GM23338 (cell line): ENCODE measurements around the gene RGS19. TPM values are rescaled to one million over a fixed set of nuclear protein-coding genes. Genes with fewer than 3 reads are reported as not detected.
A peak's percentile ranks its signal among the peaks of the same experiment; 100 is the strongest.

Source experiments
- ATAC-seq: fragments of 200-7000 bp; cut with Tn5 transposase; 3 replicates; pipeline ENCODE4 v1.9.1; 2020
- DNase-seq: peaks from one replicate; pipeline ENCODE4 v3.0.0-alpha.2; 2015; ENCODE audit warnings: low spot score
- H2AFZ ChIP-seq: fragments of 200-600 bp; sonication (generic); 2 replicates; pipeline ENCODE4 v1.8.0; 2016; ENCODE audit warnings: antibody characterized with exemption, mild to moderate bottlenecking, moderate library complexity
- H3F3A ChIP-seq: fragments of 200-600 bp; sonication (generic); replicated peaks from 2 replicates; pipeline ENCODE4 v1.8.0; 2017; ENCODE audit warnings: antibody characterized with exemption, mixed run types, low read depth
- H3K27ac ChIP-seq: fragments of 200-600 bp; sonication (generic); 2 replicates; pipeline ENCODE4 v1.6.1; 2016; ENCODE audit warnings: low read depth
- H3K27me3 ChIP-seq: fragments of 200-600 bp; sonication (generic); 2 replicates; pipeline ENCODE4 v1.8.0; 2016; ENCODE audit warnings: mild to moderate bottlenecking, mixed run types, moderate library complexity; ENCODE audit not compliant: insufficient read depth
- H3K36me3 ChIP-seq: fragments of 200-600 bp; sonication (generic); 2 replicates; pipeline ENCODE4 v1.8.0; 2016; ENCODE audit warnings: mild to moderate bottlenecking; ENCODE audit not compliant: insufficient read depth
- H3K4me1 ChIP-seq: fragments of 200-600 bp; sonication (generic); 2 replicates; pipeline ENCODE4 v1.8.0; 2016; ENCODE audit warnings: mild to moderate bottlenecking, moderate library complexity; ENCODE audit not compliant: insufficient read depth
- H3K4me2 ChIP-seq: fragments of 200-600 bp; sonication (generic); 2 replicates; pipeline ENCODE4 v1.7.1; 2017; ENCODE audit warnings: mixed run types
- H3K4me3 ChIP-seq: fragments of 200-600 bp; sonication (generic); 2 replicates; pipeline ENCODE4 v1.6.1; 2016; ENCODE audit warnings: mixed run types
- H3K79me2 ChIP-seq: fragments of 200-600 bp; sonication (generic); replicated peaks from 2 replicates; pipeline ENCODE4 v1.8.0; 2017; ENCODE audit warnings: mild to moderate bottlenecking; ENCODE audit not compliant: insufficient read depth
- H3K9me2 ChIP-seq: fragments of 200-600 bp; sonication (generic); 2 replicates; pipeline ENCODE4 v1.8.0; 2017; ENCODE audit not compliant: insufficient read depth
- H4K20me1 ChIP-seq: fragments of 200-600 bp; sonication (generic); replicated peaks from 2 replicates; pipeline ENCODE4 v1.8.0; 2017; ENCODE audit warnings: mild to moderate bottlenecking; ENCODE audit not compliant: insufficient read depth
- H3K27ac Mint-ChIP-seq: 2 replicates; pipeline ENCODE4 v1.8.0; 2020; ENCODE audit warnings: inconsistent platforms, mild to moderate bottlenecking, moderate library complexity, mixed read lengths
- H3K27me3 Mint-ChIP-seq: 3 replicates; pipeline ENCODE4 v1.8.0; 2022; ENCODE audit warnings: low read depth, mild to moderate bottlenecking, moderate library complexity, mixed read lengths, inconsistent platforms; ENCODE audit not compliant: insufficient read depth, poor library complexity
- H3K36me3 Mint-ChIP-seq: 3 replicates; pipeline ENCODE4 v1.8.0; 2021; ENCODE audit warnings: low read depth, mild to moderate bottlenecking, inconsistent platforms, moderate library complexity, mixed read lengths
- H3K4me1 Mint-ChIP-seq: 3 replicates; pipeline ENCODE4 v1.8.0; 2020; ENCODE audit warnings: mild to moderate bottlenecking, inconsistent platforms, mixed read lengths
- H3K4me3 Mint-ChIP-seq: 3 replicates; pipeline ENCODE4 v1.8.0; 2021; ENCODE audit warnings: moderate library complexity, mild to moderate bottlenecking, inconsistent platforms, mixed read lengths
- H3K9me3 Mint-ChIP-seq: 3 replicates; pipeline ENCODE4 v1.8.0; 2020; ENCODE audit warnings: moderate library complexity, mild to moderate bottlenecking, inconsistent platforms, mixed read lengths
- CREB1 ChIP-seq: fragments of 250-450 bp; sonication (Bioruptor Pico); IDR thresholded peaks from 2 replicates; pipeline ENCODE4 v1.5.0; 2020; ENCODE audit warnings: low read depth, mild to moderate bottlenecking, moderate library complexity
- ETS1 ChIP-seq: IDR thresholded peaks from 2 replicates; pipeline ENCODE4 v1.6.1; 2016; ENCODE audit warnings: antibody characterized with exemption
- EZH2 ChIP-seq: fragments of 200-600 bp; sonication (generic); IDR thresholded peaks from one replicate; pipeline ENCODE4 v1.8.0; 2017; ENCODE audit warnings: antibody characterized with exemption, mild to moderate bottlenecking, low read depth; ENCODE audit not compliant: unreplicated experiment
- EZH2phosphoT487 ChIP-seq: fragments of 200-600 bp; sonication (generic); IDR thresholded peaks from one replicate; pipeline ENCODE4 v1.8.1; 2018; ENCODE audit warnings: antibody characterized with exemption; ENCODE audit not compliant: unreplicated experiment
- REST ChIP-seq: IDR thresholded peaks from one replicate; pipeline ENCODE4 v1.6.1; 2018; ENCODE audit warnings: antibody characterized with exemption; ENCODE audit not compliant: unreplicated experiment
- STAT1 ChIP-seq: IDR thresholded peaks from one replicate; pipeline ENCODE4 v1.6.1; 2016; ENCODE audit warnings: antibody characterized with exemption; ENCODE audit not compliant: unreplicated experiment
- ZNF114 ChIP-seq: fragments of 250-450 bp; sonication (Bioruptor Pico); IDR thresholded peaks from 2 replicates; pipeline ENCODE4 v1.5.0; 2020; ENCODE audit warnings: mild to moderate bottlenecking, moderate library complexity
- ZNF331 ChIP-seq: fragments of 250-450 bp; sonication (Bioruptor Pico); IDR thresholded peaks from 2 replicates; pipeline ENCODE4 v1.5.0; 2020; ENCODE audit warnings: low read depth, mild to moderate bottlenecking, moderate library complexity
- ZNF462 ChIP-seq: fragments of 250-450 bp; sonication (Bioruptor Pico); IDR thresholded peaks from 2 replicates; pipeline ENCODE4 v1.5.0; 2020; ENCODE audit warnings: mild to moderate bottlenecking, moderate library complexity
- polyA plus RNA-seq: library from polyadenylated mRNA; unstranded; fragments of >200 nt; fragmentation: Nextera tagmentation; extraction: Ambion mirVana; gene quantifications from 2 replicates; pipeline ENCODE4 v1.2.1, GENCODE V29; 2016
- total RNA-seq: library from RNA; depleted of rRNA; stranded (reverse); fragments of >200 nt; shearing (Covaris generic); gene quantifications from 2 replicates; pipeline ENCODE4 v1.2.3, GENCODE V29; 2014

RGS19 gene
- total and polyA plus RNA-seq, 2 experiments from 2014 or later = 13.1 to 19.7 TPM

GRCh38 chr20:64065974-64066343, 13.4 kb downstream of the RGS19 start:
- TF ChIP-seq ZNF331 (CRISPR knock-in tag) (no peak), EZH2 (no peak), REST (no peak), EZH2phosphoT487 (no peak)

GRCh38 chr20:64065062-64065973, 14.0 kb downstream of the RGS19 start:
- Mint-ChIP-seq H3K4me3 (peak overlapping the region; percentile 17; the same call in 1 of the 3 replicates), H3K27ac (no peak overlapping the region; the same call in 1 of the 2 replicates)
- TF ChIP-seq CREB1 = no peak
- no peak for TF ChIP-seq ZNF114 (CRISPR knock-in tag)
- TF ChIP-seq EZH2 = no peak
- no peak for TF ChIP-seq ZNF462 (CRISPR knock-in tag)
- no peak for TF ChIP-seq EZH2phosphoT487
- TF ChIP-seq ETS1 = no peak
- TF ChIP-seq STAT1 = no peak

More at GRCh38 chr20:64065974-64066343, 13.4 kb downstream of the RGS19 start:
- H4K20me1 ChIP-seq = no peaks in the 10 kb centered on the region
- peak; percentile 70 for DNase-seq
- peak overlapping the region; percentile 17; the same call in 1 of the 3 replicates for H3K4me3 Mint-ChIP-seq
- ATAC-seq = peak; percentile 15
- peaks cover 6% of the 10 kb centered on the region; the same call in 1 of the 2 replicates for H3F3A ChIP-seq
- no peaks in the 10 kb centered on the region for H3K36me3 Mint-ChIP-seq
- no peaks in the 10 kb centered on the region for H3K79me2 ChIP-seq
- H3K27me3 Mint-ChIP-seq = peaks cover 13% of the 10 kb centered on the region
- H3K27ac Mint-ChIP-seq = no peak overlapping the region; the same call in 1 of the 2 replicates
- H3K4me1 Mint-ChIP-seq = peaks cover 34% of the 10 kb centered on the region
- no peak overlapping the region for H3K27ac ChIP-seq
- H3K9me3 Mint-ChIP-seq = no peaks in the 10 kb centered on the region
- peaks cover 17% of the 10 kb centered on the region; the same call in 1 of the 2 replicates for H3K4me1 ChIP-seq
- H3K4me3 ChIP-seq = no peak overlapping the region
- no peaks in the 10 kb centered on the region for H3K9me2 ChIP-seq
- no peak overlapping the region for H2AFZ ChIP-seq
- H3K27me3 ChIP-seq = no peaks in the 10 kb centered on the region
- H3K4me2 ChIP-seq = no peak overlapping the region
- no peaks in the 10 kb centered on the region for H3K36me3 ChIP-seq

More at GRCh38 chr20:64065062-64065973, 14.0 kb downstream of the RGS19 start:
- H3K4me2 ChIP-seq = no peak overlapping the region
- no peak for DNase-seq
- no peak for ATAC-seq
- no peaks in the 10 kb centered on the region for H3K9me3 Mint-ChIP-seq
- H3K36me3 Mint-ChIP-seq = no peaks in the 10 kb centered on the region
- no peak overlapping the region for H2AFZ ChIP-seq
- H3K36me3 ChIP-seq = no peaks in the 10 kb centered on the region
- no peaks in the 10 kb centered on the region for H3K79me2 ChIP-seq
- H3K27me3 ChIP-seq = no peaks in the 10 kb centered on the region
- no peak overlapping the region for H3K27ac ChIP-seq
- H4K20me1 ChIP-seq = no peaks in the 10 kb centered on the region
- H3K4me3 ChIP-seq = no peak overlapping the region
- H3F3A ChIP-seq = peaks cover 6% of the 10 kb centered on the region; the same call in 1 of the 2 replicates
- H3K4me1 ChIP-seq = peaks cover 17% of the 10 kb centered on the region; the same call in 1 of the 2 replicates
- peaks cover 34% of the 10 kb centered on the region for H3K4me1 Mint-ChIP-seq
- H3K27me3 Mint-ChIP-seq = peaks cover 13% of the 10 kb centered on the region
- no peaks in the 10 kb centered on the region for H3K9me2 ChIP-seq
